HG02623 (cell line): ENCODE results near the gene ATG7.

ENCODE experiments used
- ATAC-seq: cut with Tn5 transposase; IDR thresholded peaks from one replicate; pipeline ENCODE4 v1.9.1; 2021; ENCODE audit warnings: moderate library complexity; ENCODE audit not compliant: unreplicated experiment

The ATG7 gene

GRCh38 chr3:11546657-11547302 lies 274.6 kb downstream of the ATG7 start:
- ATAC-seq: no peak

GRCh38 chr3:11547498-11547897 lies 275.3 kb downstream of the ATG7 start:
- no peak for ATAC-seq

GRCh38 chr3:11548721-11549131 lies 276.5 kb downstream of the ATG7 start:
- no peak for ATAC-seq

GRCh38 chr3:11549580-11550140 lies 277.5 kb downstream of the ATG7 start:
- no peak for ATAC-seq

GRCh38 chr3:11551036-11551435 lies 278.8 kb downstream of the ATG7 start:
- no peak for ATAC-seq

- no peak for ATAC-seq
Measured at GRCh38 chr3:11552289-11553264, 280.4 kb downstream of the ATG7 start.

- ATAC-seq: no peak
Measured at GRCh38 chr3:11553436-11554235, 281.4 kb downstream of the ATG7 start.

- no peak for ATAC-seq
Measured at GRCh38 chr3:11554236-11554610, 282.0 kb downstream of the ATG7 start.

GRCh38 chr3:11554666-11555065 lies 282.5 kb downstream of the ATG7 start:
- no peak for ATAC-seq

- ATAC-seq: no peak
Measured at GRCh38 chr3:11555211-11555782, 283.1 kb downstream of the ATG7 start.

- no peak for ATAC-seq
Measured at GRCh38 chr3:11555881-11556633, 283.9 kb downstream of the ATG7 start.

GRCh38 chr3:11556851-11557644 lies 284.9 kb downstream of the ATG7 start:
- ATAC-seq: no peak

- no peak for ATAC-seq
Measured at GRCh38 chr3:11558002-11558401, 285.8 kb downstream of the ATG7 start.

GRCh38 chr3:11558411-11558903 lies 286.3 kb downstream of the ATG7 start:
- ATAC-seq: no peak

GRCh38 chr3:11558918-11559815 lies 287.0 kb downstream of the ATG7 start:
- ATAC-seq: no peak

- ATAC-seq: no peak
Measured at GRCh38 chr3:11559816-11560633, 287.8 kb downstream of the ATG7 start.

GRCh38 chr3:11560746-11561145 lies 288.5 kb downstream of the ATG7 start:
- no peak for ATAC-seq
